Caco-2 (cell line): Measurements from ENCODE around the gene IL12A. TPM values are rescaled to one million over a fixed set of nuclear protein-coding genes. Genes with fewer than 3 reads are reported as not detected.

Source experiments
- BruUV-seq: library from RNA; stranded (reverse); fragments of 400-500 nt; replicated peaks from 2 replicates; lab custom pipeline; 2021; lab: Mats Ljungman, UMichigan
- CTCF ChIA-PET: fragments of 300-600 bp; sonication (Branson Sonifier 250); formaldehyde crosslinking; loops from one replicate; lab custom pipeline; 2022; ENCODE audit warnings: antibody characterized with exemption; lab: Charles Lee
- POLR2A ChIA-PET: fragments of 300-600 bp; sonication (Branson Sonifier 250); formaldehyde crosslinking; loops from one replicate; lab custom pipeline; 2022; ENCODE audit warnings: antibody characterized with exemption; lab: Charles Lee
- DNase-seq, 2 experiments: peaks; one replicate each; pipeline versions ENCODE4 v3.0.0 to v3.0.0-alpha.2; 2020 to 2022
- H3K27me3 ChIP-seq: replicated peaks from 2 replicates; pipeline ENCODE4 v1.6.0; 2011; ENCODE audit warnings: low read length; ENCODE audit not compliant: control insufficient read depth, insufficient read depth
- H3K36me3 ChIP-seq: 2 replicates; pipeline ENCODE4 v1.5.1; 2011; ENCODE audit warnings: low read length; ENCODE audit not compliant: control insufficient read depth, insufficient read depth
- H3K4me1 ChIP-seq: fragments of 250-450 bp; sonication (Bioruptor Pico); 2 replicates; pipeline ENCODE4 v1.5.1; 2020; ENCODE audit warnings: mild to moderate bottlenecking
- H3K4me3 ChIP-seq: 2 replicates; pipeline ENCODE4 v1.5.1; 2011; ENCODE audit warnings: low read depth, mild to moderate bottlenecking, control low read depth, low read length
- H3K9me3 ChIP-seq: fragments of 250-450 bp; sonication (Bioruptor Pico); 2 replicates; pipeline ENCODE4 v1.5.1; 2020; ENCODE audit warnings: mild to moderate bottlenecking, moderate library complexity
- H3K27ac Mint-ChIP-seq: one replicate; pipeline ENCODE4 v1.8.0; 2022; ENCODE audit warnings: mixed read lengths; ENCODE audit not compliant: unreplicated experiment
- H3K27me3 Mint-ChIP-seq: one replicate; pipeline ENCODE4 v1.8.0; 2022; ENCODE audit warnings: mixed read lengths; ENCODE audit not compliant: insufficient read depth, unreplicated experiment
- H3K36me3 Mint-ChIP-seq: one replicate; pipeline ENCODE4 v1.8.0; 2022; ENCODE audit warnings: mild to moderate bottlenecking, mixed read lengths; ENCODE audit not compliant: insufficient read depth, unreplicated experiment
- H3K4me1 Mint-ChIP-seq: one replicate; pipeline ENCODE4 v1.8.0; 2022; ENCODE audit warnings: low read depth, mixed read lengths; ENCODE audit not compliant: unreplicated experiment
- H3K4me3 Mint-ChIP-seq: one replicate; pipeline ENCODE4 v1.8.0; 2022; ENCODE audit warnings: mild to moderate bottlenecking, moderate library complexity, mixed read lengths; ENCODE audit not compliant: unreplicated experiment
- H3K9me3 Mint-ChIP-seq: one replicate; pipeline ENCODE4 v1.8.0; 2022; ENCODE audit warnings: mixed read lengths; ENCODE audit not compliant: unreplicated experiment
- intact Hi-C: fragments of 100-400 bp; cut with micrococcal nuclease; formaldehyde crosslinking; loops from one replicate; pipeline ENCODE4 v1.10.0; 2022; ENCODE audit not compliant: unreplicated experiment
- total RNA-seq: library from RNA; stranded (reverse); gene quantifications from 2 replicates; pipeline ENCODE4 v1.2.3, GENCODE V29; 2022
- TF ChIP-seq, protein P1 (sequence below), 2 experiments: fragments of 200-600 bp in 1 of 2; IDR thresholded peaks; 1 replicate in 1 of 2; 2 replicates in 1 of 2; pipeline versions ENCODE4 v1.5.1 to v1.8.0; 2011 to 2022; ENCODE audit warnings: antibody characterized with exemption in 1 of 2, control low read depth in 1 of 2, inconsistent platforms in 1 of 2, low read depth in 1 of 2, low read length in 1 of 2, mild to moderate bottlenecking in 1 of 2, moderate library complexity in 1 of 2; ENCODE audit not compliant: insufficient read depth in 1 of 2, severe bottlenecking in 1 of 2, unreplicated experiment in 1 of 2

Gene IL12A
- total RNA-seq, 1 experiment from 2014 or later, result 0.95 TPM

DNA sequence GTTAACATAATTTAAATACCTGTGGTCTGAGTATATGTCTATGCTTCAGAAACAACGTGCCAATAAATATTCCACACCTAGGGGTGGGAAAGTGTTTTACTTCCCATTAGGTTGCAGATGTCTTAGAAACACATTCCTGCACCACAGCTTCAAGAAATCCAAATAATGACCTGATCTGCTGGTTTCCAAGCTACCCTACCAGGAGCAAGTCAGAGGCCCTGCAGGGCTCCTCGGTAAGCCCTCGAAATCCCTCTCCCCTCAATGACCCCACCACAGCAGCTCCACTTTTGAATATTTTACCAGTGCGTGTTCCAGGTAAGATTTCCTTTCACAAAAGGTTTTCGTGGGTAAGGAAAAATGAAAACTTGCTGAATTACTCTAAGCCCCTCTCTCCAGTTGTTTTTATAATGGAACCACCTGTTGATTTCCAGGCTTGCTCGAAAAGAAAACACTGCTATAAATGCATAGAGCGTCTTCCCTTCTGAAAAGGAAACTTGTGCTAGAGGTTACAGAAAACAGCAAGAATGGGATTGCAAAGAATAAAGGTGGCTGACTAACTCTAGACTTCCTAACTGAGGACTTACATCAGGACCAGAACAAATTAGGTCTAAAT is 12.6 kb downstream of the IL12A start:
- DNase-seq, result no peak
- no peak overlapping the region for H3K27ac Mint-ChIP-seq
- H3K27me3 Mint-ChIP-seq, result no peaks in the 10 kb centered on the region
- no peaks in the 10 kb centered on the region for H3K4me1 Mint-ChIP-seq
- H3K9me3 ChIP-seq, result no peaks in the 10 kb centered on the region
- H3K36me3 ChIP-seq, result no peaks in the 10 kb centered on the region
- TF ChIP-seq, protein P1, sequence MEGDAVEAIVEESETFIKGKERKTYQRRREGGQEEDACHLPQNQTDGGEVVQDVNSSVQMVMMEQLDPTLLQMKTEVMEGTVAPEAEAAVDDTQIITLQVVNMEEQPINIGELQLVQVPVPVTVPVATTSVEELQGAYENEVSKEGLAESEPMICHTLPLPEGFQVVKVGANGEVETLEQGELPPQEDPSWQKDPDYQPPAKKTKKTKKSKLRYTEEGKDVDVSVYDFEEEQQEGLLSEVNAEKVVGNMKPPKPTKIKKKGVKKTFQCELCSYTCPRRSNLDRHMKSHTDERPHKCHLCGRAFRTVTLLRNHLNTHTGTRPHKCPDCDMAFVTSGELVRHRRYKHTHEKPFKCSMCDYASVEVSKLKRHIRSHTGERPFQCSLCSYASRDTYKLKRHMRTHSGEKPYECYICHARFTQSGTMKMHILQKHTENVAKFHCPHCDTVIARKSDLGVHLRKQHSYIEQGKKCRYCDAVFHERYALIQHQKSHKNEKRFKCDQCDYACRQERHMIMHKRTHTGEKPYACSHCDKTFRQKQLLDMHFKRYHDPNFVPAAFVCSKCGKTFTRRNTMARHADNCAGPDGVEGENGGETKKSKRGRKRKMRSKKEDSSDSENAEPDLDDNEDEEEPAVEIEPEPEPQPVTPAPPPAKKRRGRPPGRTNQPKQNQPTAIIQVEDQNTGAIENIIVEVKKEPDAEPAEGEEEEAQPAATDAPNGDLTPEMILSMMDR (IDR thresholded peaks at IDR 0.05; ENCODE audit: insufficient read depth in 1 of 2, low read depth in 1 of 2, low read length in 1 of 2, severe bottlenecking in 1 of 2, unreplicated experiment in 1 of 2), result no peak
- peaks cover 6% of the 10 kb centered on the region; the same call in 1 of the 2 replicates for H3K4me1 ChIP-seq
- no peak overlapping the region for H3K4me3 Mint-ChIP-seq
- BruUV-seq, result no TSS peak
- no peaks in the 10 kb centered on the region for H3K27me3 ChIP-seq
- H3K9me3 Mint-ChIP-seq, result no peaks in the 10 kb centered on the region
- intact Hi-C loops, result loop anchor here (10.0 kb wide), 1 partner anchor 386 kb away; no protein-coding TSS in a partner anchor
- ChIA-PET POLR2A (no interaction called here), CTCF (no interaction called here)
- no peak overlapping the region for H3K4me3 ChIP-seq
- no peaks in the 10 kb centered on the region for H3K36me3 Mint-ChIP-seq

DNA sequence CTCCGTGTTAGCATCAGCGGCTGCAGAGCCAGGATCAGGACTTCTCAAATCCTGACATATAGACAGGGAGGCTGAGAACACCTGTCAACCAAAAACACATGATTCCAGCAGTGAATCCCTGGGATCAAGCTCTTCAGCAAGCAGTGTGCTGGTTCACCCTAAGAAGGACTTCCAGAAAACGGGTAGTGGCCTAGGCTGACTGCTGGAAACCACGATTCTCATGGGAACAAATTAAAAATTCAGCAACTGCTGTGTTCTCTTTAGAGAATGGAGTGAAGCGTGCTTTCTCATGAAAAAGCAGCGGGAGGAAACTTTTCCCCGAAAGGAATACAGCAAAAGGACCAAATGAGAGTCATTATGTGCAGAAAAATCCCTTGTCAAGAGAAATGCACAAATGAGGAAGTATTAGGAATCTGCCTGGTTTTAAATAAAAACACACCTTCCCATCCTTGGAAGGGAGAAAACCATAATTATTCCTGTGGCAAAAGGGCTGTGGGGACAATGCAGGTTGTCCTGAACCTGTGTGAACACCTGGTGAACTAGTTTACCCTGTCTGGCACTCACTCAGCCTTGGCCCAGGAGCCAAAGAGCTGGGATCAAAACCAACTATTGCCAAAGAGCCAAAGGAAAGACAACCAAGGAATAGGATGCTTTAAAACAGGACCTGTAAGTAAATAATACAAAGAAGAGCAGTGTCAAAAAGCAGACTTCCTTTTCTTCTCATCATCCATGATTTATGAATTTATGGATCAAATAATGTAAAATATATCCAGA is 13.4 kb downstream of the IL12A start:
- POLR2A ChIA-PET, result no interaction called here
- Mint-ChIP-seq H3K27me3 (no peaks in the 10 kb centered on the region), H3K36me3 (no peaks in the 10 kb centered on the region), H3K9me3 (no peaks in the 10 kb centered on the region), H3K4me1 (no peaks in the 10 kb centered on the region), H3K4me3 (no peak overlapping the region), H3K27ac (no peak overlapping the region)
- DNase-seq, result no peak
- Histone ChIP-seq H3K27me3 (no peaks in the 10 kb centered on the region), H3K9me3 (no peaks in the 10 kb centered on the region), H3K36me3 (no peaks in the 10 kb centered on the region), H3K4me1 (peaks cover 6% of the 10 kb centered on the region; the same call in 1 of the 2 replicates), H3K4me3 (no peak overlapping the region)
- CTCF ChIA-PET, result interaction anchor here (0.7 to 5.0 kb wide), 3 partner anchors 14 to 196 kb away, joined by 4 to 52 read pairs (median 28); partner anchors contain the start of gene IL12A
- BruUV-seq, result no TSS peak
- intact Hi-C loops, result loop anchor here (1.0 to 10.0 kb wide), 2 partner anchors 10 to 387 kb away; no protein-coding TSS in a partner anchor
- TF ChIP-seq, protein P1 (IDR thresholded peaks at IDR 0.05; ENCODE audit: insufficient read depth in 1 of 2, low read depth in 1 of 2, low read length in 1 of 2, severe bottlenecking in 1 of 2, unreplicated experiment in 1 of 2), result no peak

DNA sequence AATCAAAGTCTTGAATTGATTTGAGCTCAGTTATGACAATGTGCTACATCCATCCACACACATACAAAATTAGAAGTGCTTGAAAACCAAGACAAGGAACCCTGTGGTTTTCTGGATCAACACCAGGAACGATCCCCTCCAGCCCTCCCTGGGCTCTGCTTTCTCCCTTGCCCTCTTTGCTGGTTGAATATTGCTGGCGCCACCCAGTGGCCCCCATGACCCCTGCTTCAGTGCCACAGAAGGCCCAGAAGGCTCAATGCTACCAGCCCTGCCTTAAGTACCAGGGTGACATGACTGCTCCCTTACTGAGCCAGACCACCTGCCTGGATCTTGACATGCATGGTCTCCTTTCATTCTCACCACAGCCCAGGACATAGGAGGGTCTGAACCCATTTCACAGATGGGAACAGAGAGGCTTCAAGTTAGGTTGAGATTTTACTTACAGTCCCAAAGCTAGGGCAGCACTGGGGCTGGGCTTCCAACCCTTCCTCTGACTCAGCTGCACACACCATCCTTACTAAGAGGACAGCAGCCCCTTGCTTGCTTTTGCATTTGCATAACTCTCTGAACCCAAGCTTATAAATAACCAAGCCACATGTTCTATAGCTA is 15.0 kb downstream of the IL12A start:
- Mint-ChIP-seq H3K27ac (no peak overlapping the region), H3K27me3 (no peaks in the 10 kb centered on the region), H3K9me3 (no peaks in the 10 kb centered on the region), H3K4me3 (no peak overlapping the region), H3K4me1 (no peaks in the 10 kb centered on the region), H3K36me3 (no peaks in the 10 kb centered on the region)
- ChIA-PET POLR2A (no interaction called here), CTCF (interaction anchor here (1.0 to 5.0 kb wide), 4 partner anchors 16 to 118 kb away, joined by 3 to 52 read pairs (median 16); partner anchors contain the start of gene IL12A)
- no peak overlapping the region for H3K4me3 ChIP-seq
- peak; percentile 58 to 67 for DNase-seq
- peaks cover 6% of the 10 kb centered on the region; the same call in 1 of the 2 replicates for H3K4me1 ChIP-seq
- H3K27me3 ChIP-seq, result no peaks in the 10 kb centered on the region
- no TSS peak for BruUV-seq
- TF ChIP-seq, protein P1 (IDR thresholded peaks at IDR 0.05; ENCODE audit: insufficient read depth in 1 of 2, low read depth in 1 of 2, low read length in 1 of 2, severe bottlenecking in 1 of 2, unreplicated experiment in 1 of 2), result peak; percentile 42 to 62
- H3K9me3 ChIP-seq, result no peaks in the 10 kb centered on the region
- no peaks in the 10 kb centered on the region for H3K36me3 ChIP-seq
- intact Hi-C loops, result loop anchor here (10.0 kb wide), 1 partner anchor 389 kb away; no protein-coding TSS in a partner anchor
